ENCODE results near the gene SEMA3E.

DNA sequence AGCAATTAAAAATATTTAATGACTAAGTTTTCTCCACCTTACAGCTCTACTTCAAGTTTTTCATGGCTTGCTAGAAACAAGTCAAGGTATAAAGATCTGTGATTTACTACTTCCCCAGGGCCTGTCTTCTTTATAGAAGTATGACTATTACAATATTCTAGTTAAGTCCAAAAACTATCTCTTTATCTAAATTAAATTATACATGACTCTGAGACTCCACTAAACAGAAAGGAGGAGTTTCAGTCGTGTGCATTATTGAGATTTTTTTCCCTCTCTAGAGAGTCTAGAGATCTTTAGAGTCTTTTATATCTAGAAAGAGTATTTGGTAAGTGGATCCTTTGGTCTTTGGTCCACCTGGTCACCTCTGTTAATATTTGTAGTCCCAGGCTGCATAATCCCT is 100.7 kb downstream of the SEMA3E start:
- no peak for TF ChIP-seq EP300 (conservative IDR thresholded peaks at IDR 0.05; ENCODE audit: poor library complexity, severe bottlenecking)
- TF ChIP-seq, protein P1, sequence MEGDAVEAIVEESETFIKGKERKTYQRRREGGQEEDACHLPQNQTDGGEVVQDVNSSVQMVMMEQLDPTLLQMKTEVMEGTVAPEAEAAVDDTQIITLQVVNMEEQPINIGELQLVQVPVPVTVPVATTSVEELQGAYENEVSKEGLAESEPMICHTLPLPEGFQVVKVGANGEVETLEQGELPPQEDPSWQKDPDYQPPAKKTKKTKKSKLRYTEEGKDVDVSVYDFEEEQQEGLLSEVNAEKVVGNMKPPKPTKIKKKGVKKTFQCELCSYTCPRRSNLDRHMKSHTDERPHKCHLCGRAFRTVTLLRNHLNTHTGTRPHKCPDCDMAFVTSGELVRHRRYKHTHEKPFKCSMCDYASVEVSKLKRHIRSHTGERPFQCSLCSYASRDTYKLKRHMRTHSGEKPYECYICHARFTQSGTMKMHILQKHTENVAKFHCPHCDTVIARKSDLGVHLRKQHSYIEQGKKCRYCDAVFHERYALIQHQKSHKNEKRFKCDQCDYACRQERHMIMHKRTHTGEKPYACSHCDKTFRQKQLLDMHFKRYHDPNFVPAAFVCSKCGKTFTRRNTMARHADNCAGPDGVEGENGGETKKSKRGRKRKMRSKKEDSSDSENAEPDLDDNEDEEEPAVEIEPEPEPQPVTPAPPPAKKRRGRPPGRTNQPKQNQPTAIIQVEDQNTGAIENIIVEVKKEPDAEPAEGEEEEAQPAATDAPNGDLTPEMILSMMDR (IDR thresholded peaks at IDR 0.05; ENCODE audit: poor library complexity, severe bottlenecking), result no peak
- no peak for TF ChIP-seq EZH2 (IDR thresholded peaks at IDR 0.05; ENCODE audit: borderline replicate concordance, insufficient read depth, low read length, poor library complexity, severe bottlenecking)

All from neural cell (in vitro differentiated cells).